ENCODE results near the gene DSCAML1.

The DSCAML1 gene

DNA sequence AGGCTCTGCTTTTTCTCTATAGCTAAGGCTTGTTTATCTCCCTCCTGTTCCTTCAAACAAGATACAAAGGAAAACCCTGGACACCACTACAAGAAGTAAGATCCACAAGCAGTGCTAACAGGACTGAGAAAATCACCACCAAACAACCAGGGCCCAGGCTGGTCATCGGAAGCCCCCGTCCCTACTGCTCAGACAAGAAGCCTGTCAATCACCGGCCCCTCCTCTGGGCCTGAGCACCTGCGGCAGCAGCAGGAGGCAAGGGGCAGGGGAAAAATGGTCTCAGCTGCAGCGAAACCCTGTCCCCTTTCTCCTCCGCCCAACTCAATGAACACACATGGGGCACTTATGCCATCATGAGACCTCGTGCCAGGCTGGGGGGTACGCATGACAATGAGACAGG is 314.1 kb downstream of the DSCAML1 start:
- ChIA-PET CTCF (interaction anchor here (1.5 kb wide), 1 partner anchor 57 kb away, joined by 3 read pairs; no protein-coding TSS in a partner anchor), POLR2A (no interaction called here)
- DNase-seq (ENCODE audit: extremely low spot score): no peak
- TF ChIP-seq, protein P1, sequence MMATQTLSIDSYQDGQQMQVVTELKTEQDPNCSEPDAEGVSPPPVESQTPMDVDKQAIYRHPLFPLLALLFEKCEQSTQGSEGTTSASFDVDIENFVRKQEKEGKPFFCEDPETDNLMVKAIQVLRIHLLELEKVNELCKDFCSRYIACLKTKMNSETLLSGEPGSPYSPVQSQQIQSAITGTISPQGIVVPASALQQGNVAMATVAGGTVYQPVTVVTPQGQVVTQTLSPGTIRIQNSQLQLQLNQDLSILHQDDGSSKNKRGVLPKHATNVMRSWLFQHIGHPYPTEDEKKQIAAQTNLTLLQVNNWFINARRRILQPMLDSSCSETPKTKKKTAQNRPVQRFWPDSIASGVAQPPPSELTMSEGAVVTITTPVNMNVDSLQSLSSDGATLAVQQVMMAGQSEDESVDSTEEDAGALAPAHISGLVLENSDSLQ (IDR thresholded peaks at IDR 0.05): 0 out of 2 replicates have a peak, but pooled peaks have one; percentile 8
- TF ChIP-seq FOXM1 (IDR thresholded peaks at IDR 0.05; ENCODE audit: borderline replicate concordance): no peak

DNA sequence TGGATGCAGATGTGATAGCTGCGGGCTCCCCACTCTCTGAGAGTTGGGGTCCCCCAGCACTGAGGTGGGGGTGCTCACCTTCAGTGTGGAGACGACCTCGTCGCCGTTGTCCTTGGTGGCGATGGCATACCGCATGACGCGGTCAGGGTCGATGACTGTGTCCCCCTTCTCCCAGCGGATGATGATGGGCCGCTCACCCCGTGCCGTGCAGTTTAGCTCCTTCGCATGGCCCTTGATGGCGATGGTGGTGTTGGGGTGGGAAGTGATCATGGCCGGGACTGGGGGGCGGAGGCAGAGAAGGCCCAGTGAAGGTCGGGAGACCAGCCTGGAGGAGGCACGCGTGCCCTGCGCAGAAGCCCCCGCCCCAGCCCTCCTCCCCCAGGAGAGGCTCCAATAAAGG is 315.1 kb downstream of the DSCAML1 start:
- CTCF ChIA-PET: no interaction called here
- TF ChIP-seq FOXK2 (IDR thresholded peaks at IDR 0.05) (no peak), ARNT (IDR thresholded peaks at IDR 0.05) (no peak), TARDBP (IDR thresholded peaks at IDR 0.05) (no peak), CTBP1 (IDR thresholded peaks at IDR 0.05; ENCODE audit: borderline replicate concordance) (no peak), NFRKB (IDR thresholded peaks at IDR 0.05) (no peak), HDGF (IDR thresholded peaks at IDR 0.05; ENCODE audit: borderline replicate concordance) (no peak), ELF4 (IDR thresholded peaks at IDR 0.05) (no peak), SUZ12 (IDR thresholded peaks at IDR 0.05) (no peak), SP1 (IDR thresholded peaks at IDR 0.05) (no peak), ZNF384 (IDR thresholded peaks at IDR 0.05) (no peak), FOXM1 (IDR thresholded peaks at IDR 0.05; ENCODE audit: borderline replicate concordance) (no peak), LEF1 (IDR thresholded peaks at IDR 0.05; ENCODE audit: borderline replicate concordance) (no peak), FOXA1 (IDR thresholded peaks at IDR 0.05) (no peak), BHLHE40 (IDR thresholded peaks at IDR 0.05; ENCODE audit: borderline replicate concordance) (no peak), L3MBTL2 (conservative IDR thresholded peaks at IDR 0.05) (no peak)
- TF ChIP-seq, protein P1 (IDR thresholded peaks at IDR 0.05): no peak
- POLR2A ChIA-PET: no interaction called here
- no peak for DNase-seq (ENCODE audit: extremely low spot score)

DNA sequence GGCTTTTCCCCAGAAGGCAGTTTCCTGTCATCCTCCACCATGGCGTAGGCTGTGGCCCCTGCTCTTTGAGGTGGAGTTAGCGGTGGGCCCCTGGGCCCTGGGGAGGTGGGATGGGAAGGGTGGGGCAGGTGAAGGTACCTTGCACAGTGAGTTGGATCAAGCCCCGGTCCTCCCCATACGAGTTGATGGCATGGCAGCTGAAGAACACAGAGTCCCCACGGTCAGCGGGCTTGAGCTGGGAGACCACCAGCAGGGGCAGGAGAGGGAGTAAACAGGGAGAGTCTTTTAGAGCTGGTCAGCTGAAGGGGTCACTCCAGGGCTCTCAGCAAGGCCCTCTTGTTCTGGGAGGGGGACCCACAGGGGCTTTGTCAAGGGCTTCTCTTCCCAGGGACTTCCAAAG is 316.0 kb downstream of the DSCAML1 start:
- no peak for TF ChIP-seq TARDBP (IDR thresholded peaks at IDR 0.05)
- TF ChIP-seq, protein P1 (IDR thresholded peaks at IDR 0.05): no peak
- TF ChIP-seq FOXK2 (IDR thresholded peaks at IDR 0.05): no peak
- TF ChIP-seq CTBP1 (IDR thresholded peaks at IDR 0.05; ENCODE audit: borderline replicate concordance): no peak
- no peak for TF ChIP-seq NFRKB (IDR thresholded peaks at IDR 0.05)
- no peak for TF ChIP-seq ZNF384 (IDR thresholded peaks at IDR 0.05)
- TF ChIP-seq FOXA1 (IDR thresholded peaks at IDR 0.05): no peak
- ChIA-PET CTCF (no interaction called here), POLR2A (no interaction called here)
- DNase-seq (ENCODE audit: extremely low spot score): no peak

DNA sequence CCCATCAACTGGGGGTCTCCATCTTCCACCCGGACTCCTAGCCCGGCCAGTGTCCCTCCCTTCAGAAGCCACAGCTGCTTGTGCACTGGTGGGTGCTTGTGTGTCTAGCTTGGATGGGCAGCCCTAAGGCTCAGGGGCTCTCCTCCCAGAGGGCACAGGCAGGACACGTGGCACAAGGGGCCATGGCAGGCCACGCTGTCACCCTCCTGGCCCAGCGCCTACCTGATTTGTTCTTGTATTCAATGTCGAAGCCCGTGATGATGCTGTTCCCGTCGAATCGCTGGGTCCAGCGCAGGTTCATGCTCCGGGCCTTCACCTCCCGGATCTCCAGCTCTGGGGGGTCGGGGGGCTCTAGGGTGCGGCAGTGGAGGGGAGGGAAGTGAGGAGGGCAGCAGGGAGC is 316.8 kb downstream of the DSCAML1 start:
- CTCF ChIA-PET: no interaction called here
- TF ChIP-seq FOXA1 (IDR thresholded peaks at IDR 0.05) (no peak), BHLHE40 (IDR thresholded peaks at IDR 0.05; ENCODE audit: borderline replicate concordance) (no peak), LEF1 (IDR thresholded peaks at IDR 0.05; ENCODE audit: borderline replicate concordance) (no peak), FOXK2 (IDR thresholded peaks at IDR 0.05) (no peak), ARNT (IDR thresholded peaks at IDR 0.05) (no peak), NFRKB (IDR thresholded peaks at IDR 0.05) (no peak), FOXM1 (IDR thresholded peaks at IDR 0.05; ENCODE audit: borderline replicate concordance) (no peak), ELF4 (IDR thresholded peaks at IDR 0.05) (no peak), CTBP1 (IDR thresholded peaks at IDR 0.05; ENCODE audit: borderline replicate concordance) (no peak), L3MBTL2 (conservative IDR thresholded peaks at IDR 0.05) (no peak), SP1 (IDR thresholded peaks at IDR 0.05) (no peak), SUZ12 (IDR thresholded peaks at IDR 0.05) (no peak), HDGF (IDR thresholded peaks at IDR 0.05; ENCODE audit: borderline replicate concordance) (no peak)
- TF ChIP-seq, protein P1 (IDR thresholded peaks at IDR 0.05): no peak

DNA sequence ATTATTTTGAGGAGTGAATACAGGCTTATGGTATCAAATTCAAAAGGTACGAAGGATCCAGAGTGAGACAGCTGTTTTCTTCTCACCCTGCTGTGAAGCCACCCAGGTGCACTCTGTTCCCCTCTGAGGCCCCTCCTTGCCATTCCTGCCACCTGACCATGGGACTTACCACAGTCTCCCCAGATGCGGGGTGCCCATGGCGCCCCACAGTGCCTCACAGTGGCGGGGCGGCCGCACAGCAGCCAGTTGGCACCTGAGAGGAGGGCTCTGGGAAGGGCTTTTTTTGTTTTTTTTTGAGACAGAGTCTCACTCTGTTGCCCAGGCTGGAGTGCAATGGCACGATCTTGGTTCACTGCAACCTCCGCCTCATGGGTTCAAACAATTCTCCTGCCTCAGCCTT is 317.6 kb downstream of the DSCAML1 start:
- ChIA-PET POLR2A (no interaction called here), CTCF (no interaction called here)
- TF ChIP-seq CTBP1 (IDR thresholded peaks at IDR 0.05; ENCODE audit: borderline replicate concordance) (no peak), ARNT (IDR thresholded peaks at IDR 0.05) (no peak), FOXM1 (IDR thresholded peaks at IDR 0.05; ENCODE audit: borderline replicate concordance) (no peak), TARDBP (IDR thresholded peaks at IDR 0.05) (no peak), FOXK2 (IDR thresholded peaks at IDR 0.05) (no peak), NFRKB (IDR thresholded peaks at IDR 0.05) (no peak), SUZ12 (IDR thresholded peaks at IDR 0.05) (no peak), SP1 (IDR thresholded peaks at IDR 0.05) (no peak), L3MBTL2 (conservative IDR thresholded peaks at IDR 0.05) (no peak), FOXA1 (IDR thresholded peaks at IDR 0.05) (no peak), LEF1 (IDR thresholded peaks at IDR 0.05; ENCODE audit: borderline replicate concordance) (no peak), ZNF384 (IDR thresholded peaks at IDR 0.05) (no peak), BHLHE40 (IDR thresholded peaks at IDR 0.05; ENCODE audit: borderline replicate concordance) (no peak), ELF4 (IDR thresholded peaks at IDR 0.05) (no peak)
- TF ChIP-seq, protein P1 (IDR thresholded peaks at IDR 0.05): no peak
- no peak for DNase-seq (ENCODE audit: extremely low spot score)

More for the DNA sequence above, 316.8 kb downstream of the DSCAML1 start:
- POLR2A ChIA-PET: no interaction called here
- no peak for DNase-seq (ENCODE audit: extremely low spot score)
